Effector CD8-positive, alpha-beta T cell (primary cell): ENCODE measurements around the gene MTHFD2L.
A peak's percentile ranks its signal among the peaks of the same experiment; 100 is the strongest.

Source experiments
- DNase-seq: peaks from one replicate; lab custom pipeline; 2025; lab: John Stamatoyannopoulos, UW

MTHFD2L gene

DNA sequence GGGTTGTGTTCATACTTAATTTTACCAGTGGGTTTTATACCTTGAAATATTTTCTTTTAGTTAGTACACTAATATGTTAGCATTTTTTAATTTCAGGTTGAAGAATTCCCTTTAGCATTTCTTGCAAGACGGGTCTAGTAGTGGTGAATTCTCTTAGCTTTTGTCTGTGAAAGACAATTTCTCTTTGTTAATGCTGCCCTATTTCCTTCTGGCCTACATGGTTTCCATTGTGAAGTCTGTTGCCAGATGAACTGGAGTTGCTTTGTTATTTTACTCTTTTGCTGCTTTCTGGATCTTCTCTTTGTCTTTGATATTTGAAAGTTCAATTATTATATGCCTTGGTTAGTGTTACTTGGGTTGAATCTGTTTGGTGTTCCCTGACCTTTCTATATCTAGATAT is 25.0 kb upstream of the MTHFD2L start:
- DNase-seq: no peak

DNA sequence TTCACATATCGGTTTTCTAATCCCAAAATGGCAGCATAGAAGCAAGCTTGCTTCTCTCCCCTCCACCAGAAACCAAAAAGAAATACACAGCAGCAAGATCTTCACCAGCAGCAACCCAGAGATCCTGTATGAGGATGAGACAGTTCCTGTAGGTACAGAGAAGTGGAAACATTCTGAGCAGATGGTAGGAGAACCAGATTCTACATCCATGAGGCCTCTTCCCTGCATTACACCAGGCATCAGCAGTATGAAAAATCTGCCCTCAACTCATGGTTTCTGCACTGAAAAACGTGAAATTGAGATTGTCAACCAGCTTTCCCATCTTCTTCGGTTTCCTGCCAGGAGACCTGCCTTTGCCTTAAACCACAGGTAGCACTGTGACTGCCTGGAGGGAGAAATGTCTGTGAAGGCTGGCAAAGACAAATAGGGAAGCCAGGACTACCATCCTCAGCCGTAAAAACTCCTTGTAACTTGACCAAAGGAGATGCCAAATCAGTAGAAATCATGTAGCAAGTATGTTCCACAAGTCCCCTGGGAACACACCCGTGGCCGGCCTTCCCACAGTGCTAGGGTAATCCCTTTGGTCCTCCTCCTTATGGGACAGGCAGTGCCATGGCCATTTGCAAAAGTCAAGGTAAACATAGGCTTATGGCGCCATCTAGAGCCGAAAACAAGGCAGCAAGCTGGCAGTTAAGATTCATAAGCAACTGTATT is 24.0 kb upstream of the MTHFD2L start:
- peak; percentile 9 for DNase-seq

DNA sequence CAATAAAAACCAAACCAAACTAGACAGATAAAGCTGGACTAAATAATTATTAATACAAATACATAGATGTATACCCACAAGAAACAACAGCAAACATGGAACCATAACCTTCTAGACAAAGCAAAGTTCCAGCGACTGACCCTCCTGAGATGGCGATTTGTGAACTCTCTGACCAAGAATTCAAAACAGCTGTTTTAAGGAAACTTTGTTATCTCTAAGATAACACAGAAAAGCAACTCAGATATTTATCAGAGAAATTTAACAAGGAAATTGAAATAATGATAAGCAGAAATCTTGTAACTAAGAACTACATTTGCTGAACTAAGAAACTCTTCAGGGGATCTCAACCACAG is 23.4 kb upstream of the MTHFD2L start:
- DNase-seq: no peak

GRCh38 chr4:74146581-74147129 is 11.3 kb upstream of the MTHFD2L start:
- DNase-seq: no peak

DNA sequence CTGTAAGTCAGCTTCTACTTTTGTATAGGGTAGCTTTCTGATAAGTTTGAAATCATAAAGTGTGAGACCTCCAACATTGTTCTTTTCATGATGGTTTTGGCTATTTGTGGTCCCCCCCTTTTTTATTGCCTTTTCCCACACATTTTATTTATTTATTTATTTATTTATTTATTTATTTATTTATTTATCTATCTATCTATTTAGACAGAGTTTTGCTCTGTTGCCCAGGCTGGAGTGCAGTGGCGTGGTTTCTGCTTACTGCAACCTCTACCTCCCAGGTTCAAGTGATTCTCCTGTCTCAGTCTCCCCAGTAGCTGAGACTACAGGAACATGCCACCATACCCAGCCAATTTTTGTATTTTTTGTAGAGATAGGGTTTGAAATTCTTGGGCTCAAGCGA is 9.7 kb upstream of the MTHFD2L start:
- no peak for DNase-seq

- no peak for DNase-seq
Observed at GRCh38 chr4:74152836-74153235, 5.1 kb upstream of the MTHFD2L start.

GRCh38 chr4:74156521-74156920 is 1.4 kb upstream of the MTHFD2L start:
- DNase-seq: no peak

- no peak for DNase-seq
Observed at GRCh38 chr4:74157154-74157553, 764 bp upstream of the MTHFD2L start.

DNA sequence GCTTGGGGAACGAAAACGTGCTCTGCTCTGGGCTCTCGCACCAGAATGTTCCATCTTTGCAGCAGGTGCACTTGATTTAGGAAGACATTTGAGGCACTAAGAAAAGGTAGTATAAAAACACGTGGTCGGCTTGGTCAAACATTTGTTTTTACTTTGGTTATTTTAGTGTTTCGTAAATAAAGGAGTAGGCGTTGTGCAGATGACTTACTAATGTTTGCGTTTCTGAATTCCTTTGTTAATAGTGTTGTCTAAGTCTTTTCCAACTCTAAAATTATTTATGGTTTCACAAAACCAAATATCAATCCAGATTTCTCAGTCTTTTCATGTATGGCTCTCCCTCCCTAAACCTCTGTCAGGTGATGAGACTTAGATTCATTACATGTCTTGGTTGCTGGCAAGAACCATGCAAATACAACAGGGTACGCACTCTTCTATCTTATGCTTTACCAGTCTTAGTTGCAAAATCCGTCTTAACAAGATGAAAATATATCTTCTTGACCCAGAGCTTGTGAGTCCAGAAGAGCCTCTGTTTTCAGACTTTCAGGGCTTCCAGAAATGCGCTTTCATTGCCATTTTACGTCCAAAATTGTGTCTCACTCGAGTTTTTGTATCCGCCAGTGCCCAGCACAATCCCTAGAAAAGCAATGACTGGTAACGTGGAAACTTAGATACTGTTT is 686 bp downstream of the MTHFD2L start:
- DNase-seq: no peak

GRCh38 chr4:74159143-74159709 is 1.3 kb downstream of the MTHFD2L start:
- no peak for DNase-seq

DNA sequence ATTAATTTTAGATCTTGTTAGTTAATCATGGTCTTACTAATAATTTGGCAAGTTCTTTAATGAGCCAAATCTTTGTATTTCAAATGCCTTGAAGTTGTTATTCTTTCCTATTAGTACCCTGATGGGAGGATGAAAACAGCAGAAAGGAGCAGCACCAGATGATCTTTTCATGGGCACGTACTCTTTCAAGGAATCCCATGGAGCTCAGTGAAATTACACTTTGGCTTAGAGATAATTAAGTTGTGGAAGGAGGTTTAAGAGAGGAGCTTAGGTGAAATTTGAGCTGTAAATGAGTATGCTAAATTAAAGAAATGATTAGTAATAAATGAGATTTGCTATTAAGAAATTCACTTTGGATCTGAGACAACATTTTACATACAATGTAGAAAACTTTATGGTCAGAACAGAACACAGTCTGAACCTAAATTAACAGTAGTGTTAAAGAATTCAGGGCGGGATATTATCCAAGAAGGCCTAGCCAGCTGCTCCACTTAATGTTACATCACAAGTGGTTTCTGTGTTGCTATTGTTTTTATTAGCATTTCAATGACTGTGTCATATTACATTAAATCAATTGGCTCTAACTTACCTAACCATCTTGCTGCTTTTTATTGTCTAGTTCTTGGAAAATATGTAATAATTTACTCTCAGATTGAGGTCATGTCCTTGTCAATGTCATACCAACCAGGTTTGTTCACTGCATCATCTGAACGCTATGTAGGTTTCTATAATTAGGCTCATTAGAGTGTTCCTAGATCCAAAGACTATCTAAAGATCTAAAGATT is 3.9 kb downstream of the MTHFD2L start:
- DNase-seq: no peak

DNA sequence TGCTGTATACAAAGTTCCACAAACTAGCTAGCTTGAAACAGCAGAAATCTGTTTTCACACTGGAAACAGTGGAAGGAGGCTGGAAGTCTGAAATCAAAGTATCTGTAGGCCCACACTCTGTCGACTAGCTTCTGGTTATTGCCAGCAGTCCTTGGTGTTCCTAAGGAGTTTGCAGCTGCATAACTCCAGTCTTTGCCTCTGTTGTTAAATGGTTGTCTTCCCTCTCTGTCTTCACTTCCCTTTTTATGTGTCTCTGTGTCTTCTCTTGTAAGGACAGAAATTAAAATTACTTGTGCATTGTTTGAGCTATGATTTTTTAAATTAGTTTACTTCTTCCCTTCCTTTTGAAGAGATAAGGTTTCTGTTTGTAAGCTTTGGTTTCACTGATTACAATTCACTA is 8.2 kb downstream of the MTHFD2L start:
- no peak for DNase-seq

- DNase-seq: no peak
Observed at GRCh38 chr4:74166818-74167217, 8.9 kb downstream of the MTHFD2L start.

GRCh38 chr4:74167585-74167984 is 9.7 kb downstream of the MTHFD2L start:
- no peak for DNase-seq

DNA sequence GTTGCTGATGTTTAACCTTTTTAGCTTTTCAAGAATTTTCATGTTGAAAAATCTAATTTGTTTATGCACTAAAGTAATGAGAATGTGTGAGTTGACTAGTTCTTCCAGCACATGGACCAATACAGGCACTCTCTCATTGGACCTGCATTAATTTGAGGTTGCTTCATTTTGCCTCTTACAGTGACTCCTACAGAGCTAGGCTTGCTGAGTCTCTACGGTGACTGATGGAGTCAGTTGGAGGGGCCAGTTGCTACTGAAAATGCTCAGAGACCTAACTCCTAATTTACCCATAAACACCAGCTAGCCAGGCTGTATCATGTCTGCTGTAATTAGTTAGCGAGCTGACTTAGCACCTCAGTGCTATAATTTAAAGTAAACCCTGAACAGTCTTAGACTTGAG is 10.9 kb downstream of the MTHFD2L start:
- DNase-seq: no peak

GRCh38 chr4:74173321-74173720 is 15.4 kb downstream of the MTHFD2L start:
- DNase-seq: no peak

DNA sequence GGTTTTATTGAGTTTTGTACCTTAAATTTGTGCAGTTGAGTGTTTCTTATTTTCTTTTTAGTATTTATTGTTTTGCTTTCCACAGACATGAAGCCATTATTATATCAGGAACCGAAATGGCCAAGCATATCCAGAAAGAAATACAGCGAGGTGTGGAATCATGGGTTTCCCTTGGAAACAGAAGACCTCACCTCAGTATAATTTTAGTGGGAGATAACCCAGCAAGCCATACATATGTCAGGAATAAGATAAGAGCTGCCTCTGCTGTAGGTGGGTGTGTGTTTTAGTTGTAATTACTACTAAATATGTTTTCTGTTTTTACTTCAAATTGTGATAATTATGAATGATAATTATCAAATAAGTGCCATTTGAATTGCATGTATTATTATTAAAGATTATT is 16.5 kb downstream of the MTHFD2L start:
- DNase-seq: no peak

- no peak for DNase-seq
Observed at GRCh38 chr4:74174941-74175340, 17.0 kb downstream of the MTHFD2L start.

DNA sequence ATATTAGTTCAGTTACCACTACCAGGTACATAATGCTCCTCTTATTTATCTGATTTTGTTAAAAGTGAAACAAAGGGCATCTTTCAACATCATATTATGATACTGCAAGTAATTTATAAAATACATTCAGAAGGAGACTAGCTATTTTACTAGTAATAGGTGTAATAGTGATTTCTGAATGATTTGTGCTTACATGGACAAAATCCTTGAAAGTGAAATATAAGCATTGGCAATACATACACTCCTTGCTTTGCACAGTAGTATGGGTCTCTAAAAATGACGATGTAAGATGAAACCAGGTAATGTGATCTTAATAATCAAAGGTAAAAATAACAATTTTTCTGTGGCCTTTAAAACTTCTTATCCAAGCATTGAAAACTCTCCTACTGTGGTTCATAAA is 17.5 kb downstream of the MTHFD2L start:
- DNase-seq: no peak

DNA sequence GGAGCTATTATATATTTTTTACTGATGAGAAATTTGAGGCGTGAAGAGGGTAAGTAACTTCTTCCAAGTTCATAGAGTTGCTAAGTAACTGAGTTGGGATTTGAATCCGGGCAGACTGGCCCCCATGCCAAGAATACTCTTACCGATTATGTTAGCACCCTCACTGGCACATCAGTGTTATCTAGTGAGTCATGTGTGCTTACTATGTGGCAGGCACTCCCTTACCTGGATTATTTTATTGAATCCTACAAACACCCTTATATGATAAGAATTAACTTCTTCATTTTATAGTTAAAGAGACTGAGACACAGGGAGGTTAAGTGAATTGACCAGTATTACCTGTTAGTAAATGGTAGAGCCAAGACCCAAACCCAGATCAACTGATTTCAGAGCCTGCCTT is 20.9 kb downstream of the MTHFD2L start:
- no peak for DNase-seq

- DNase-seq: no peak
Observed at GRCh38 chr4:74181219-74181618, 23.3 kb downstream of the MTHFD2L start.

DNA sequence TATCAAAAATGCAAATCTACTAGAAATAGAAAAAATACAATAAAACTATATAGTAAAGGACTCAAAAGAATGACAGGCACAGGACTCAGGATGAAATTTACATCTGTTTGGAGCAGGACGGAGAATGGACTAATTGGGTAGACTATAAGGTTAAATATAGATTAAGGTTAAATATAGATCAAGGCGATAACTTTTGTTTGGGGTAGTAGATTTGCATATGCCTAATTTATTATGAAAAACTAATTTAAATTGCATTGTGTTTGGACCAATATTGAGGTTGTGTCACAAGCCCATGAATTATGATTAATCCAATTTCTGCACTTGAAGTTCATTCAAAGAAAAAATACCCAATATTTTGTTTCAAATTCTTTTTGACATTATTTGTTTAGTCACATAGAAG is 31.0 kb downstream of the MTHFD2L start:
- DNase-seq: no peak
